H1 (cell line): ENCODE data around the gene PLD3. TPM values are rescaled to one million over a fixed set of nuclear protein-coding genes. Genes with fewer than 3 reads are reported as not detected.

Source experiments
- CHD7 ChIP-seq: fragments of 300-600 bp; sonication (generic); IDR thresholded peaks from 2 replicates; pipeline ENCODE4 v1.7.1; 2012; ENCODE audit warnings: low read length, moderate library complexity, mild to moderate bottlenecking, inconsistent platforms; ENCODE audit not compliant: insufficient replicate concordance
- HDAC2 ChIP-seq, 2 experiments: fragments of 300-600 bp in 1 of 2; sonication (generic) in 1 of 2; IDR thresholded peaks; 2 replicates each; pipeline ENCODE4 v1.6.1; 2011 to 2012; ENCODE audit warnings: low read depth in 2 of 2, low read length in 2 of 2, mild to moderate bottlenecking in 2 of 2, moderate library complexity in 2 of 2, borderline replicate concordance in 1 of 2, inconsistent platforms in 1 of 2
- RAD21 ChIP-seq, 2 experiments: IDR thresholded peaks in 1 of 2; conservative IDR thresholded peaks in 1 of 2; 2 replicates each; pipeline ENCODE4 v1.6.1; 2011; ENCODE audit warnings: low read depth in 2 of 2, low read length in 2 of 2, improper control_type of control experiment in 1 of 2, inconsistent platforms in 1 of 2, mild to moderate bottlenecking in 1 of 2, moderate library complexity in 1 of 2
- SP1 ChIP-seq: IDR thresholded peaks from 2 replicates; pipeline ENCODE4 v1.6.1; 2011; ENCODE audit warnings: low read depth, low read length
- polyA plus RNA-seq, 7 experiments: library from polyadenylated mRNA; depleted of rRNA in 3 of 7; stranded (reverse) in 5 of 7; unstranded in 2 of 7; fragments of >200 nt in 5 of 7; fragments of 200-250 nt in 2 of 7; gene quantifications; 1 replicate in 5 of 7; 2 replicates in 1 of 7; 4 replicates in 1 of 7; pipeline versions ENCODE4 v1.2.1 to v1.2.3, GENCODE V29; 2011 to 2013; ENCODE audit warnings: missing spikeins in 2 of 7, mixed read lengths in 2 of 7
- total RNA-seq: library from RNA; stranded (reverse); fragmentation: NEBNext Ultra II Directional; extraction: Animal tissue kit (Norgen Biotek cat#: 25700); gene quantifications from 2 replicates; pipeline ENCODE4 v1.2.1, GENCODE V29; 2021
- TF ChIP-seq, protein P1 (sequence below): IDR thresholded peaks from 2 replicates; pipeline ENCODE4 v1.6.1; 2012; ENCODE audit warnings: inconsistent platforms
- TF ChIP-seq, protein P2 (sequence below): IDR thresholded peaks from 2 replicates; pipeline ENCODE4 v1.6.1; 2012; ENCODE audit warnings: low read length, inconsistent platforms

The PLD3 gene
- total and polyA plus RNA-seq, 2 of the 8 experiments (the other 6 are each of a cell fraction or from before 2014, with no cell fraction given) = 180 to 543 TPM

- TF ChIP-seq, protein P1, sequence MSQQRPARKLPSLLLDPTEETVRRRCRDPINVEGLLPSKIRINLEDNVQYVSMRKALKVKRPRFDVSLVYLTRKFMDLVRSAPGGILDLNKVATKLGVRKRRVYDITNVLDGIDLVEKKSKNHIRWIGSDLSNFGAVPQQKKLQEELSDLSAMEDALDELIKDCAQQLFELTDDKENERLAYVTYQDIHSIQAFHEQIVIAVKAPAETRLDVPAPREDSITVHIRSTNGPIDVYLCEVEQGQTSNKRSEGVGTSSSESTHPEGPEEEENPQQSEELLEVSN = no peak
- TF ChIP-seq SP1 (no peak), HDAC2 (IDR thresholded peaks at IDR 0.05; ENCODE audit: borderline replicate concordance in 1 of 2, low read depth in 2 of 2, low read length in 2 of 2) (no peak), CHD7 (no peak), RAD21 (IDR thresholded peaks at IDR 0.05 in 1 of 2, conservative IDR thresholded peaks at IDR 0.05 in 1 of 2; ENCODE audit: low read depth in 2 of 2, low read length in 2 of 2) (no peak)
- TF ChIP-seq, protein P2, sequence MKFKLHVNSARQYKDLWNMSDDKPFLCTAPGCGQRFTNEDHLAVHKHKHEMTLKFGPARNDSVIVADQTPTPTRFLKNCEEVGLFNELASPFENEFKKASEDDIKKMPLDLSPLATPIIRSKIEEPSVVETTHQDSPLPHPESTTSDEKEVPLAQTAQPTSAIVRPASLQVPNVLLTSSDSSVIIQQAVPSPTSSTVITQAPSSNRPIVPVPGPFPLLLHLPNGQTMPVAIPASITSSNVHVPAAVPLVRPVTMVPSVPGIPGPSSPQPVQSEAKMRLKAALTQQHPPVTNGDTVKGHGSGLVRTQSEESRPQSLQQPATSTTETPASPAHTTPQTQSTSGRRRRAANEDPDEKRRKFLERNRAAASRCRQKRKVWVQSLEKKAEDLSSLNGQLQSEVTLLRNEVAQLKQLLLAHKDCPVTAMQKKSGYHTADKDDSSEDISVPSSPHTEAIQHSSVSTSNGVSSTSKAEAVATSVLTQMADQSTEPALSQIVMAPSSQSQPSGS = no peak
These were observed 23.3 kb downstream of the PLD3 start (continued) for GRCh38 chr19:40371802-40372122.
